B cell (primary cell): Measurements from ENCODE around the gene ZNF839. TPM values are rescaled to one million over a fixed set of nuclear protein-coding genes. Genes with fewer than 3 reads are reported as not detected.
"Not testable (repeated sequence)": the region's sequence is repeated elsewhere in the genome, so short reads cannot be mapped to it uniquely, and the experiment has no call there.

Source experiments
- ATAC-seq: fragments of 200-7000 bp; cut with Tn5 transposase; one replicate; pipeline ENCODE4 v1.10.0; 2021; ENCODE audit warnings: low read depth, mild to moderate bottlenecking, moderate number of reproducible peaks, moderate library complexity
- CTCF ChIA-PET: fragments of 350-600 bp; sonication (Branson Sonifier 250); formaldehyde crosslinking; loops from one replicate; lab custom pipeline; 2021; ENCODE audit warnings: antibody characterized with exemption, inconsistent platforms; lab: Charles Lee
- POLR2A ChIA-PET: fragments of 350-600 bp; sonication (Branson Sonifier 250); formaldehyde crosslinking; loops from one replicate; lab custom pipeline; 2021; ENCODE audit warnings: antibody characterized with exemption; lab: Charles Lee
- DNase-seq: peaks from one replicate; pipeline ENCODE4 v3.0.0; 2013
- H2AFZ ChIP-seq: 2 replicates; pipeline ENCODE4 v1.6.1; 2012; ENCODE audit warnings: mild to moderate bottlenecking, low read depth, low read length; ENCODE audit not compliant: insufficient read depth, poor library complexity, severe bottlenecking
- H3K27ac ChIP-seq, 2 donors: 1 replicate in 1 of 2; 2 replicates in 1 of 2; pipeline ENCODE4 v1.5.1; 2012 to 2013; ENCODE audit warnings: low read length in 2 of 2, mild to moderate bottlenecking in 2 of 2, moderate library complexity in 1 of 2
- H3K27me3 ChIP-seq, 4 experiments: fragments of 200-600 bp in 1 of 4; sonication (generic) in 1 of 4; replicated peaks in 1 of 4; 1 replicate in 2 of 4; 2 replicates in 2 of 4; pipeline versions ENCODE4 v1.6.1 to v1.7.0; 2013 to 2016; ENCODE audit warnings: low read length in 3 of 4, mild to moderate bottlenecking in 2 of 4, mixed read lengths in 1 of 4, moderate library complexity in 1 of 4; ENCODE audit not compliant: insufficient read depth in 4 of 4, control insufficient read depth in 3 of 4; ENCODE audit errors: control extremely low read depth in 1 of 4
- H3K36me3 ChIP-seq, 2 experiments: replicated peaks in 1 of 2; 1 replicate in 1 of 2; 2 replicates in 1 of 2; pipeline versions ENCODE4 v1.6.1 to v1.7.1; 2013; ENCODE audit warnings: low read length in 1 of 2; ENCODE audit not compliant: insufficient read depth in 2 of 2, control insufficient read depth in 1 of 2; ENCODE audit errors: control extremely low read depth in 1 of 2, extremely low read depth in 1 of 2
- H3K4me1 ChIP-seq, 2 donors: fragments of 200-600 bp in 1 of 2; sonication (generic) in 1 of 2; 1 replicate in 1 of 2; 2 replicates in 1 of 2; pipeline versions ENCODE4 v1.5.1 to v1.6.1; 2013 to 2017; ENCODE audit warnings: low read length in 2 of 2; ENCODE audit not compliant: control insufficient read depth in 2 of 2, insufficient read depth in 2 of 2
- H3K4me2 ChIP-seq: replicated peaks from 2 replicates; pipeline ENCODE3; 2012; ENCODE audit warnings: mild to moderate bottlenecking, low read depth, low read length; ENCODE audit not compliant: poor library complexity, severe bottlenecking
- H3K4me3 ChIP-seq, 5 experiments: fragments of 200-600 bp in 1 of 5; sonication (generic) in 1 of 5; 1 replicate in 3 of 5; 2 replicates in 2 of 5; pipeline versions ENCODE4 v1.5.1 to v1.7.0; 2011 to 2016; ENCODE audit warnings: low read length in 4 of 5, mild to moderate bottlenecking in 4 of 5, low read depth in 2 of 5, control low read depth in 1 of 5, moderate library complexity in 1 of 5; ENCODE audit not compliant: insufficient read depth in 1 of 5; ENCODE audit errors: control extremely low read depth in 1 of 5, extremely low read depth in 1 of 5
- H3K79me2 ChIP-seq: fragments of 200-600 bp; sonication (generic); one replicate; pipeline ENCODE4 v1.6.0; 2016; ENCODE audit warnings: low read length; ENCODE audit not compliant: control insufficient read depth, insufficient read depth
- H3K9ac ChIP-seq: fragments of 200-600 bp; sonication (generic); 2 replicates; pipeline ENCODE4 v1.6.1; 2017; ENCODE audit warnings: mild to moderate bottlenecking, low read length, moderate library complexity
- H3K9me3 ChIP-seq, 3 donors: one replicate each; pipeline versions ENCODE4 v1.6.1 to v1.7.1; 2013; ENCODE audit warnings: low read length in 2 of 3; ENCODE audit not compliant: control insufficient read depth in 2 of 3, insufficient read depth in 1 of 3; ENCODE audit errors: control extremely low read depth in 1 of 3
- H4K20me1 ChIP-seq: 2 replicates; pipeline ENCODE4 v1.6.0; 2012; ENCODE audit warnings: mild to moderate bottlenecking, low read length; ENCODE audit not compliant: insufficient read depth, control insufficient read depth, poor library complexity, severe bottlenecking
- H3K27ac Mint-ChIP-seq: one replicate; pipeline ENCODE4 v1.8.0; 2021; ENCODE audit warnings: mixed read lengths
- H3K27me3 Mint-ChIP-seq: one replicate; pipeline ENCODE4 v1.8.0; 2021; ENCODE audit warnings: mixed read lengths
- H3K4me1 Mint-ChIP-seq: one replicate; pipeline ENCODE4 v1.8.0; 2021; ENCODE audit warnings: mixed read lengths
- H3K4me3 Mint-ChIP-seq: one replicate; pipeline ENCODE4 v1.8.0; 2021; ENCODE audit warnings: mixed read lengths
- H3K9me3 Mint-ChIP-seq: one replicate; pipeline ENCODE4 v1.8.0; 2022; ENCODE audit warnings: mixed read lengths; ENCODE audit not compliant: insufficient read depth
- CTCF ChIP-seq: fragments of 200-600 bp; IDR thresholded peaks from one replicate; pipeline ENCODE4 v1.8.0; 2022; ENCODE audit warnings: antibody characterized with exemption, mild to moderate bottlenecking
- EZH2 ChIP-seq: IDR thresholded peaks from 2 replicates; pipeline ENCODE4 v1.6.1; 2012; ENCODE audit warnings: borderline replicate concordance, low read depth, mild to moderate bottlenecking, moderate library complexity, low read length; ENCODE audit not compliant: insufficient read depth, poor library complexity, severe bottlenecking
- WGBS: methylation state at CpG from one replicate; pipeline ENCODE4 v1.1.5; 2013; ENCODE audit warnings: missing lambda C conversion rate; ENCODE audit not compliant: insufficient coverage; 5-methylcytosine and 5-hydroxymethylcytosine counted together
- intact Hi-C: fragments of 100-400 bp; cut with micrococcal nuclease; formaldehyde crosslinking; loops from one replicate; pipeline ENCODE4 v1.10.0; 2022
- polyA plus RNA-seq: library from polyadenylated mRNA; depleted of rRNA; stranded (reverse); fragments of >200 nt; gene quantifications from 2 replicates; pipeline ENCODE4 v1.2.3, GENCODE V29; 2012
- total RNA-seq, 2 donors: library from RNA; stranded (reverse); fragments of 120-200 nt in 1 of 2; gene quantifications; 1 replicate in 1 of 2; 2 replicates in 1 of 2; pipeline versions ENCODE4 v1.2.3 to v1.2.4, GENCODE V29; 2013 to 2022

Gene ZNF839
- total and polyA plus RNA-seq, 2 donors (not counting 1 experiment from before 2014, with no cell fraction given): 22.8 to 28.8 TPM

GRCh38 chr14:102298303-102299070, 21.1 kb upstream of the ZNF839 start:
- H3K9me3 ChIP-seq: peaks cover 0 to 13% (median 0%) of the 10 kb centered on the region in 3 donors
- H4K20me1 ChIP-seq, intact Hi-C loops, POLR2A ChIA-PET, DNase-seq, H3K36me3 ChIP-seq, H2AFZ ChIP-seq, H3K27me3 ChIP-seq, ATAC-seq, H3K9me3 Mint-ChIP-seq, H3K27ac Mint-ChIP-seq, H3K4me3 ChIP-seq, H3K27me3 Mint-ChIP-seq, H3K4me3 Mint-ChIP-seq, H3K9ac ChIP-seq, H3K4me1 Mint-ChIP-seq, H3K4me1 ChIP-seq, H3K27ac ChIP-seq, H3K4me2 ChIP-seq, H3K79me2 ChIP-seq: not testable (repeated sequence)
- CTCF ChIA-PET: interaction anchor here (1.0 kb wide), 1 partner anchor 16 kb away, joined by 3 read pairs; no protein-coding TSS in a partner anchor
- 51% methylated on average over 8 of the region's 12 CpGs for WGBS

- Histone ChIP-seq H3K9ac (no peak overlapping the region), H3K27ac (no peak overlapping the region), H3K79me2 (no peaks in the 10 kb centered on the region), H4K20me1 (no peaks in the 10 kb centered on the region), H3K27me3 (peaks cover 0 to 3% (median 0%) of the 10 kb centered on the region in 4 experiments), H3K4me2 (no peak overlapping the region), H3K9me3 (peaks cover 0 to under 1% (median 0%) of the 10 kb centered on the region in 3 donors), H3K4me3 (no peak overlapping the region), H2AFZ (no peak overlapping the region), H3K36me3 (no peaks in the 10 kb centered on the region), H3K4me1 (peaks cover 5 to 11% of the 10 kb centered on the region in 2 donors)
- Mint-ChIP-seq H3K4me3 (peak overlapping the region; percentile 30), H3K4me1 (peaks cover 6% of the 10 kb centered on the region), H3K9me3 (no peaks in the 10 kb centered on the region), H3K27me3 (no peaks in the 10 kb centered on the region), H3K27ac (no peak overlapping the region)
- no peak for ATAC-seq
- ChIA-PET POLR2A (interaction anchor here (0.6 to 1.2 kb wide), 2 partner anchors 10 to 270 kb away, joined by 4 read pairs; no protein-coding TSS in a partner anchor), CTCF (interaction anchor here (0.7 to 3.6 kb wide), 4 partner anchors 11 to 207 kb away, joined by 3 to 33 read pairs (median 4); no protein-coding TSS in a partner anchor)
- no CpG with 5 or more reads among the region's 3 CpGs for WGBS
- DNase-seq: no peak
- TF ChIP-seq EZH2 (no peak), CTCF (no peak)
- intact Hi-C loops: loop anchor here (2.0 kb wide), 1 partner anchor 15 kb away; the partner anchor contains the start of gene ZNF839
Measured at GRCh38 chr14:102303664-102304063, 15.9 kb upstream of the ZNF839 start.
